Erythroblast (primary cell): Measurements from ENCODE around the gene ACTL8.

ENCODE experiments used
- DNase-seq, 2 experiments: peaks; one replicate each; lab custom pipeline; 2025; lab: John Stamatoyannopoulos, UW
- GATA1 ChIP-seq: IDR thresholded peaks from 2 replicates; pipeline ENCODE4 v1.6.1; 2011; ENCODE audit warnings: low read depth, mild to moderate bottlenecking, control low read depth, low read length, moderate library complexity
- POLR2A ChIP-seq: IDR thresholded peaks from 2 replicates; pipeline ENCODE4 v1.6.1; 2011; ENCODE audit warnings: mild to moderate bottlenecking, low read length

ACTL8 gene

GRCh38 chr1:17728123-17728712 is 26.9 kb upstream of the ACTL8 start:
- no peak for DNase-seq
- TF ChIP-seq GATA1 (no peak), POLR2A (no peak)

GRCh38 chr1:17729248-17729647 is 25.9 kb upstream of the ACTL8 start:
- TF ChIP-seq GATA1, result no peak
- TF ChIP-seq POLR2A, result no peak
- DNase-seq, result no peak

DNA sequence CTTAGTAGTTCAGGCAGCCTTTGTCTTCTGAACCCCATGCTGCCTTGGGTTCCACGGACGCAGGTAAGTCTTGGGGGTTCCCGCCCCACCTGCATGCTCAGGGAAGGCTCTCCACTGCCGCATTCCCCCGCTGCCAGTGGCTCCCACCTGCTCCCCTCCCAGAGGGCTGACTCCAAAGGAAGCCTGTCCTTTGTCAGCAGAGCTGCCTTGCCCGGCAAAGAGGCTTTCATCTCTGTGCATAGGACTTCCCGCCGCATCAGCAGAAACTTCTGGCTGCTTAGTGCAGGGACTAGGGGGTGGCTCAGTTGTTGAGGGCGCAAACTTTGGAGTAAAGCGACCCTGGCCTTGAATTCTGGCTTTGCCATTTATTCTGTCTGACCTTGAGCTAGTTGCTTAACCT is 25.2 kb upstream of the ACTL8 start:
- DNase-seq, result no peak
- TF ChIP-seq GATA1 (no peak), POLR2A (no peak)

GRCh38 chr1:17731460-17731859 is 23.7 kb upstream of the ACTL8 start:
- TF ChIP-seq GATA1 (no peak), POLR2A (no peak)

DNA sequence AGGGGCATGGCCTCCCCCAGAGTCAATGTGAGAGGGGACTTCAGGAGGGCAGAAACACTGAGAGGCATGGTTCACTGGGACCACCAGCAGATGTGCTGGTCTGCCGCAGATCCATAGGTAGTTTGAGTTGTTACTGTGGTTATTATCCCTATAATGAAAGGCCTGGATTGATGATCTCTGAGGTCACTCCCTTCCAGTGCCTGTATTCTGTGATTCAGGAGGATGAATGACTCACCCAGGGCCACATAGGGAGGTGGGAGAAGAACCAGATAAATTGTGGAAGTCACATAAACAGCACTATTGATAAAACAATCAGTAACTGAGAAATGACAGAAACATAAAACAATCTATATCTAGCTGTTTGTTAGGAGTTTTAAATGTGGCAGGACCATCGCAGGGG is 22.7 kb upstream of the ACTL8 start:
- no peak for DNase-seq
- TF ChIP-seq POLR2A (no peak), GATA1 (no peak)

More at GRCh38 chr1:17731460-17731859, 23.7 kb upstream of the ACTL8 start:
- DNase-seq, result no peak

DNA sequence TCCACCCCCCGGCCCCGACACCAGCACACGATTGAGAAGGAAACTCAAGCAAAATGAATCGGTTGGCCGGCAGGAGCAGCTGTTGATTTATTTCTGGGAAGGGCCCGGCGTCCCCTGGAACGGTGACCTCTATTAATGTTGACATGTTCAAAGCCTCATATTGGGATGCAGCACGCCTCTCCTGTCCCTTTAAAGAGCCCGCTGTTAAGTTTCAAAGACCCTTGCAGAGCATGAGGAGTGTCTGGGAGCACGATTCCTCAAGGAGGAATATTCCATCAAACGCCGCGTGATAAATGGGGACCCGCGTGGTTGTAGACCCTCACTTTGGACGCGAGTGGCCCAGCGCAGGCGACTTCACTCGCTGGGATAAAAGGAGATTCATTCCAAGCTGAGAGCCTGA is 21.5 kb upstream of the ACTL8 start:
- DNase-seq, result no peak
- TF ChIP-seq GATA1, result no peak

- DNase-seq, result no peak
These were observed 20.5 kb upstream of the ACTL8 start for GRCh38 chr1:17734609-17735008.

DNA sequence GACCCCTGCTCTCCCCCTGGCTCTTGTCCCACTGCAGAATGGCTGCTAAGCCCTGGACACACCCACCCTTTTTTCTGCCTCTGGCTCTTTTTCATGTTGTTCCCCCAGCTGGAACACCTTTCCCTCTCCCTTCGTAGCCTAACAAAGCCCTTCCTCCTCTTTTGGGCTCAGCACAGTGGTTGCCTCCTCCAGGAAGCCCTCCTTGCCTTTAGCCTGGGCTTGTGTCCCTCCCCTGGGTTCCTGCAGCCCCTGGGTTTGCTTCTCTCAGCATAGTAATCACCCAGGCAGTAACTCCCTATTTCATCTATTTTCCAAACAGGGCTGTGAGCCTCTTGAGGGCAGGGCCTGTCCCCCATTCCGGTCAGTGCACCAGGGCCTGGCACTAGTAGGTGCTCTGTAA is 19.8 kb upstream of the ACTL8 start:
- TF ChIP-seq POLR2A (no peak), GATA1 (no peak)
- no peak for DNase-seq

More at GRCh38 chr1:17734609-17735008, 20.5 kb upstream of the ACTL8 start:
- TF ChIP-seq GATA1 (no peak), POLR2A (no peak)

DNA sequence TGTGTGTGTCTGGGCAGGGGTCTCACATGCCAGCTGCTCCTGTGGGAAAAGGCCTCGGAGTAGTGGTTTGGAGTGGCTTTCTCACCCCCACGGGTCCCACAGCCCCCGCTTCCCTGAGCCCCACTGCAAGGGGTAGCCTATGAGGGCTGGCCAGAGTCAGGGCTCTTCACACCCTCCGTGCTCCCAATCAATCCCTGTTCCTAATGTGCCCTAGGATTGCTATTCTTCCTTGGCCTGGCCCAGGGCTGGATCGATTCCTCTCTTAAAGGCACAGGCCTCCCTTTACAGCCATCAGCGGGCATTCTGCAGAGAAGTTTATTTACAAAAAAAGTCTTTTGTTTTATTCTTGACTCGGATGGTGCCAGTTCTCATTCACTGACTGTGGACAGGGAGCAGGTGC is 19.3 kb upstream of the ACTL8 start:
- TF ChIP-seq POLR2A (no peak), GATA1 (no peak)
- no peak for DNase-seq

DNA sequence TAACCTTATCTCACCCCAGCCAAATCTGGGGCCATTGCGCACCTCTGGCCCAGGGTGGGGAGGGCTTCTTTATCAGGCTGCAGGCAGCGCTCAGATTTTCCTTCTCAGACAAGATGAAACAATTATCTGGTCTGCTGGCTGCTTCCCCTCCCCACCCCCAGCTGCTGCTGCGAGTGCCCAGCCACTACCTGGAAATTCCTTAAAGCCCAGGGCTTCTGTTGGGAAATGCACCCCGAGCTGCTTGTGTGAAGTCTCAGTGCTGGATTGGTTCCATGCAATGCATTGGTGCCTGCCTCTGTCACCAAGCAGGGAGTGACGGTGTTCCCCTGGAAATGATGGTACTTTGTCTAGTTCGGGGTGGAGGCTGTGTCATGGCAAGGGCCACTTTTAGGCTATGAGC is 18.5 kb upstream of the ACTL8 start:
- DNase-seq, result no peak
- TF ChIP-seq GATA1 (no peak), POLR2A (no peak)

DNA sequence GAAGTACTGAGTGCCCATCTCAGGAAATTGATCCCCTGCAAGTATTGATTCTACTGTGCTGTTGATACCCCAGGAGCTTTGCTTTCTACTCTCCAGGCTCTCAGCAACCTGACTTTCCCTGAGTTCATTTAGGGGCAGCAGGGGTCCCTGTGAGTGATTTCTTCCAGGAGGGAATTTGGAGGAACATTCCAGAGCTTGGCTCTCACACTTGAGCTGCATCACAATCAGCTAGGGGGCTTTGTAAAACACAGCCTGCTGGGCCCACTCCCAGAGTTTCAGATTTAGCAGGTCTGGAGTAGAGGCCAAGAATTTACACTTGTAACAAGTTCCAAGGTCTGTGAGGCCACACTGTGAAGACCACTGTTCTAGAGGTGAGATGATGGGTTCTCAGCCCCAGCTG is 16.1 kb upstream of the ACTL8 start:
- TF ChIP-seq POLR2A (no peak), GATA1 (no peak)
- DNase-seq, result no peak

- no peak for DNase-seq
- TF ChIP-seq GATA1 (no peak), POLR2A (no peak)
These were observed 14.1 kb upstream of the ACTL8 start for GRCh38 chr1:17741052-17741451.

DNA sequence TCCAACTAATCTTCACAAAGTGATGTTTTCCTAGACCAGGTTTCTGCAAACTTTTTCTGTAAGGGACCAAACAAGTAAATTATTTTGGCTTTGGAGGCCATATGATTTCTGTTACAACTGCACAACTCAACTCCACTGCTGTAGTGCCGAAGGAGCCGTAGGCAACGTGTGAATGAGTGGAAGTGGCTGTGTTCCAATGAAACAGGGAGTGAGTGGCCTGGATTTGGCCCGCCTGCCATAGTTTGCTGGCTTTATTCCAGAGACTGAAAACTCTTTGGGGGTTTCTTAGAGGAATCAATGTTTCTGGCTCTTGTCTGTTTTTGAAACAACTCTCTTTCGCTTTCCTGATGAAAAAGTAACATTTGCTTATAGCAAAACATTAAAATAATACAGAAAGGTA is 12.6 kb upstream of the ACTL8 start:
- TF ChIP-seq GATA1, result no peak
- TF ChIP-seq POLR2A, result no peak
- no peak for DNase-seq

GRCh38 chr1:17743008-17743647 is 12.0 kb upstream of the ACTL8 start:
- TF ChIP-seq POLR2A (no peak), GATA1 (no peak)
- DNase-seq, result no peak

- DNase-seq, result no peak
- no peak for TF ChIP-seq POLR2A
- TF ChIP-seq GATA1, result no peak
These were observed 11.2 kb upstream of the ACTL8 start for GRCh38 chr1:17743925-17744324.
